ENCODE measurements around the gene STMN3.

DNA sequence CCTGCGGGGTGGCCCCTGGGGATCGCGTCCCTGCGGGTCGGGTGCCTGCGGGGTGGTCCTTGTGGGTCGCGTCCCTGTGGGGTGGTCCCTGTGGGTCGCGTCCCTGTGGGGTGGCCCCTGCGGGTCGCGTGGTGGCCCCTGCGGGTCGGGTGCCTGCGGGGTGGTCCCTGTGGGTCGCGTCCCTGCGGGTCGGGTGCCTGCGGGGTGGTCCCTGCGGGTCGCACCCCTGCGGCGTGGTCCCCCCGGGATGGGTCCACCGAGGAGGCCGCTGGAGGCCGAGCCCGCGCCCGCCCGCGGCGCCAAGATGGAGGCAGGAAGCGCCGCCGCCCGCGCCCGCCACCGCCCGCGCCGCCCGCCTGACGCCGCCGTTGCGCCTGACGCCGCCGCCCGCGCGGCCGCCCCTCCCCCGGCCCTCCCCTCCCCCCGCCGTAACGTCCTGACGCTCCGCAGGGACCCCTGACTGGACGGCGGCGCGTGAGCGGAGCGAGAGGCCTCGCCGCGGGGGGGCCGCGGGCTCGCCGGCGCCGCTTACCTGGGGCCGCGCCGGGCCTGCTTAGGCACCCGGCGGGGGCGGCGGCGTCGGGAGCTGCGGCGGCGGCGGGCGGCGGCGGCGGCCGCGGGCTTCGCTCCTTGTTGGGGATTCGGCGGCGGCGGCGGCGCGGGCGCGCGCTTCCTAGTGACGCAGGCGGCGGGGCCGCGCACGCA, 26.6 kb downstream of the STMN3 start, which contains the start of gene GMEB2:
- TF ChIP-seq CTCF (IDR thresholded peaks at IDR 0.05) (no peak), POLR2A (IDR thresholded peaks at IDR 0.05) (no peak), POLR2AphosphoS5 (IDR thresholded peaks at IDR 0.05) (no peak)

Measured in breast epithelium (tissue), 3 donors.